NCI-H1417 treated with DMSO at 0.1 percent for 48 hours (cell line): Measurements from ENCODE around the gene PIK3R5.
"Not testable (repeated sequence)": the region's sequence is repeated elsewhere in the genome, so short reads cannot be mapped to it uniquely, and the experiment has no call there.

Experiments
- DNase-seq: peaks from one replicate; lab custom pipeline; 2025; lab: John Stamatoyannopoulos, UW

The PIK3R5 gene, protein sequence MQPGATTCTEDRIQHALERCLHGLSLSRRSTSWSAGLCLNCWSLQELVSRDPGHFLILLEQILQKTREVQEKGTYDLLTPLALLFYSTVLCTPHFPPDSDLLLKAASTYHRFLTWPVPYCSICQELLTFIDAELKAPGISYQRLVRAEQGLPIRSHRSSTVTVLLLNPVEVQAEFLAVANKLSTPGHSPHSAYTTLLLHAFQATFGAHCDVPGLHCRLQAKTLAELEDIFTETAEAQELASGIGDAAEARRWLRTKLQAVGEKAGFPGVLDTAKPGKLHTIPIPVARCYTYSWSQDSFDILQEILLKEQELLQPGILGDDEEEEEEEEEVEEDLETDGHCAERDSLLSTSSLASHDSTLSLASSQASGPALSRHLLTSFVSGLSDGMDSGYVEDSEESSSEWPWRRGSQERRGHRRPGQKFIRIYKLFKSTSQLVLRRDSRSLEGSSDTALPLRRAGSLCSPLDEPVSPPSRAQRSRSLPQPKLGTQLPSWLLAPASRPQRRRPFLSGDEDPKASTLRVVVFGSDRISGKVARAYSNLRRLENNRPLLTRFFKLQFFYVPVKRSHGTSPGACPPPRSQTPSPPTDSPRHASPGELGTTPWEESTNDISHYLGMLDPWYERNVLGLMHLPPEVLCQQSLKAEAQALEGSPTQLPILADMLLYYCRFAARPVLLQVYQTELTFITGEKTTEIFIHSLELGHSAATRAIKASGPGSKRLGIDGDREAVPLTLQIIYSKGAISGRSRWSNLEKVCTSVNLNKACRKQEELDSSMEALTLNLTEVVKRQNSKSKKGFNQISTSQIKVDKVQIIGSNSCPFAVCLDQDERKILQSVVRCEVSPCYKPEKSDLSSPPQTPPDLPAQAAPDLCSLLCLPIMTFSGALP

DNA sequence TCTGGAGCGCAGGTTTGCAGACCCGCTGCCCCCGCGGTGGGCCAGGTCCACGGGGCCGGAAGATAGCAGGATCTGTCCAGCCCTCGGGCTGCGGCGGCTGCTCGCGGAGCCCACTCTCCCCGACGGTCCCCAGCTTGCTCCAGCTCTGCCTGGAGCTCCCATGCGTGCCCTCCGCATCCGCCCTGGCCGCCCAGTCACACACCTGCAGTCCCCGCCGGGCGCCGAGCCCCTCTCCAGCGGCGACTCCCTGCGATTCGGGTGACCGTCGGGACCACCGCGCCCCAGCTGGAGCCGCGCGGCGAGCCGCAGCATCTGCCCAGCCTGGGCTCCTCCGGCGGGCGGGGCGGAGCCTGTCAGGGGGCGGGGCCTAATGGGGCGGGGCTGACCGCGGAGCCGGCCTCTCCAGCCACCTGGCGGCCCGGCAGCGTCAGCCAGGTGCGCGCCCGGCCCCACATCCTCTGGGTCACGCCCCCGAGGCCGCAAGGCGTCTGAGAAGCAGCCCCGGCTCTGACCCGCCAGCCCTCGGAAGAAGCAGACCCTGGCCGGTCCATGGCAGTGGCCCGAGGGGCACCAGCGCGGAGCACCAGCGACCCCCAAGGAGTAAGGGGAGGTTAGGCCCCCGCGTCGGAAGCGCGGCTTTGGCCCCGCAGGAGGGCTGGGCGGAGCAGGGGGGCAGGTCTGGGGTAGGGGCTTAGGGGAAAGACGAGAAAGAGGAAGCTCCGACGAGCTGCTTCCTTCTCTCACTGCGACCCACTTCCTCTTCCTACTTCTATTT is at the start of gene PIK3R5:
Gene PIK3R5 (minus strand): TSS at position 314 of the 775 bp plus-strand sequence. CDS start 54,213 bp downstream, outside the sequence.
- DNase-seq = no peak

DNA sequence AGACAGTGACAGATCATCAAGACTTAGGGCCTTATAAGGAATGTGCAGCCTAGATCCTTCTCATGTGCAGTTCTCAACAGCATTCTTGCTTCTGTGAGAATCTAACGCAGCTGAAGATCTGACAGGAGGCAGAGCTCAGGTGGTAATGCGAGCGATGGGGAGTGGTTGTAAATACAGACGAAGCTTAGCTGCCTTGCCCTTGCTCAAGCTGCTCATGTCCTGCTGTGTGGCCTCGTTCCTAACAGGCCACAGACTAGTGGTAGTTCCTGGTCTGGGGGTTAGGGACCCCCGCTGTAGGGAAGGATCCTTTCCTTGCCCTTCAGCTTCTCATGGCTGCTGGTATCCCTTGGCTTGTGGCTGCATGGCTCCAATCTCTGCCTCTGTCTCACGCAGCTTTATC is 45.5 kb upstream of the PIK3R5 start:
- DNase-seq = no peak

DNA sequence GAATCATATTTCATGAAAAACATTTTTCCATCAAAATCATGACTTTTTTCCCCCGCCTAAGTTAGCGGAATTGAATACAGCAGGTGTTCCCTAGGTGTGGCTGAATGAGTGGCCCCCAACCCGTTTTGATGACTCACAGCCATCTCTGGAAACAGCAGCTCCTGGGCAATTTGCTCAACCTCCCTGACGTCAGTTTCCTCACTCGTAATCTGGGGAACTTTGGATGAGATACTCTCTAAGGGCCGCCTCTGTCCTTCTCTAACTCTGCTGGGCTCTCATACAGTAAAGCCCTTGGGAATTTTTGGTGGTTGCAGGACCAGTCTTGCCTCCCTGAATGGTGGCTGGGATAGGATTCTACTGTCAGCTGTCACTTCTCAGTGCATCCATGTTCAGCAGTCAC is 44.2 kb upstream of the PIK3R5 start:
- no peak for DNase-seq

DNA sequence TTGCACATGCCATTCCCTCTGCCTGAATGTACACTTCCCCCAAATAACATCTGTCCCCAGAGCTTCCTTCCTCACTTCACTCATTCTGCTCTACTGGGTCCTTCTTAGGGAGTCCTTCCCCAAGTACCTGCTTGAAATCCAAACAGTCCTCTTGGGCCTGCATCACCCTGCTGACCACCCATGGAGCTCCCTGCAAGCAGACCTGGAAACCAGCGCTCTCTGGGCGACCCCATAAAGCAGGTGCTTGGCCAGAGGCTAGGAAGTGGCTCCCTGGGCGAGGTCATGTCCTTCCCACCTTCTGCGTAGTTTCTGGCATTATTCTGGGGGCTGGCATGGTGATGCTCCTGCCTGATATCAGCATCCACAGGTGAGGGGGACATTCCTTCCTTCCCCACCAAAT is 43.6 kb upstream of the PIK3R5 start:
- no peak for DNase-seq

DNA sequence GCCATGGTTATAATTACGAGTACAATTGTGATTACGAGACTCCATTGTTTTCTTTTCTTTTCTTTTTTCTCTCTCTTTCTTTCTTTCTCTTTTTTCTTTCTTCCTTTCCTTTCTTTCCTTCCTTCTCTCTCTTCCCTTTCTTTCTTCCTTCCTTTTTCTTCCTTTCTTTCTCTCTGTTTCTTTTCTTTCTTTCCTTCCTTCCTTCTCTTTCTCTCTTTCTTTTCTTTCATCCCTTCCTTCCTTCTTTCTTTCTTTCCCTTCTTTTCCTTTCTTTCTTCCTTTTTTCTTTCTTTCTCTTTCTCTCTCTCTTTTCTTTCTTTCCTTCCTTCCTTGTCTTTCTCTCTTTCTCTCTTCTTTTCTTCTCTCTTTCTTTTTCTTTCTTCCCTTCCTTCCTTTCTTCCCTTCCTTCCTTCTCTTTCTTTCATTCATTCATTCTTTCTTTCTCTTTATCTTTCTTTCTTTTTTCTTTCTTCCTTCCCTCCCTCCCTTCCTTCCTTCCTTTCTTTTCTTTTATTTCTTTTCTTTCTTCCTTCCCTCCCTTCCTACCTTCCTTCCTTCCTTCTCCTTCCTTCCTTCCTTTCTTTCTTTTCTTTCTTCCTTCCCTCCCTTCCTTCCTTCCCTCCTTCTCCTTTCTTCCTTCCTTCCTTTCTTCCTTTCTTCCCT is 41.7 kb upstream of the PIK3R5 start:
- no peak for DNase-seq

DNA sequence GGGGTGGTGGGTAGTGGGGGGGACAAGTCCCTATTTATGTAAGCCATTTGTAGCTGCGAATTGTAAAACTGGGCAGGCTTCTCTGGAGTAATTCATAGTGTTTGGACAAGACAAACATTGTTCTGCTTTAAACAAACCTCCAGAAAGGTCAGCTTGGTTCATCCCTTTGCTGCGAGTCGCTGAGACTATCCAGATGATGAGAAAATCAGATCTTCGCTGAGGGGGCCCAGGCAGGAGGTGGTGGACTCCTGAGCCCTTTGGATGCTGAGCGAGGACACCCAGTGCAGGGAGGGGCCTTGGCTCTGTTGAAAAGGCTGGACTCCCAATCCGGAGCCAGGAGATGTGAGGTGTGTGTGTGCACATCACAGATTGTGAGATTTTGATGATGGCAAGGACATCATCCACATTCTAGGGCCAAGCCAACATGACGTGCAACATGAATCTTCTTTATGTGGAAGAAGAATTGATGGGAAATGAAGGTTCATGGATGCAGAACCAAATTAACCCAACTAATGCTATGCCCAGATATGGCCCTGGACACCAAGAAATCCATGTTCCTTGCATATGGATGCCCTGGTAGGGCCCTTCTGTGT is 40.8 kb upstream of the PIK3R5 start:
- DNase-seq = no peak

DNA sequence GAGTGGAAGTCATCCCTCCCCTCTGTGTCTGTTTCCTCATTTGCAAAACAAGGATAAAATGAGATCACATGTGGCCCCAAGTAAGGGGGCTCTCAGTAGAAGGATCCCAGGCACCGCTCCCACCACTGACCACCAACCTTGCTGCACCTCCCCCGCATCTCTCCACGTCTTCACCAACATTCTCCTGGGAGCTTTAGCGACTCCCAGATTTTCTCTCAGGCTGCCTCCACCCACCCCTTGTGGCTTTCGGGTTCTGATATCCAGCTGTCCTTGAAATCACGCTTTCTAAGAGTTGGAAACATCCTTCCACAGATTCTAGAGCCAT is 39.4 kb upstream of the PIK3R5 start:
- no peak for DNase-seq

DNA sequence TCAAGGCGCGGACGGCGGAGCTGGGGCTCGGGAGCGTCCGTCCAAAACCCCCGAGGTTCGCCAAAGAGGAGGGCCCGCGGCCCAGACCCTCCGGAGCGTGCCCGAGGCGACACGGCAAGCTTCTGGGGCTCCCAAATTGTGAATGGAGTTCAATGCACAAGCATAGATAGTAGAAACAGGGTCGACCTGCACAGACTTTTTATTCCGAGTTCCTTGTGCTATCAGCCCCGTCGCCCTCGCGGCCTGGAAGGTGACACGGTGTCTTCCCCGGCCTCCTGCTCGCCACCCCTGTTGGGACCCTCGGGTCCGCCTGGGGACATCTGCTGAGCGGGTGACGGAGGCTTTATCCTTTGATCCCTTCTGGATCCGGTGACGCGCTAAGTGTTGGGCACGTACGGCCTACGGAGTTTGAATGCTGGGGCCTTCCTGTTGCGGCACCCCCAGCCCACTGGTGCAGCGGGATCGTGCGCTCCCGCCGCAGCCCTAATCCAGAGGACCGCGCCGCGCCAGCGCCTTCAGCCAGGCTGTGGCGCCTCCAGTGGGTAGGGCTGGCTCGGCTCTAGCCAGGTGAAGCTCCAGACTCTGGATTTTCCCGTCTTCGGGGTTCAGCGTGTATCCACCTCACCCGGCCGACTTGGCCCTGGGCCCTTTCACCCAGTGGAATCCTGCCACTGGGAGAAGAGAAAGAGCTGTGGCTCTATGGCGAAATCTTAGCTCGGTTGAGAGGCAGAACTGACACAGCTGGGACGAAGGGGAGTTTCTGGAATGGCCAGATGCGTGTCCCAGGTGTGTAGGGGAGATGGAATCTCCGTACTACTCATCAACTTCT is 38.8 kb upstream of the PIK3R5 start:
- no peak for DNase-seq

DNA sequence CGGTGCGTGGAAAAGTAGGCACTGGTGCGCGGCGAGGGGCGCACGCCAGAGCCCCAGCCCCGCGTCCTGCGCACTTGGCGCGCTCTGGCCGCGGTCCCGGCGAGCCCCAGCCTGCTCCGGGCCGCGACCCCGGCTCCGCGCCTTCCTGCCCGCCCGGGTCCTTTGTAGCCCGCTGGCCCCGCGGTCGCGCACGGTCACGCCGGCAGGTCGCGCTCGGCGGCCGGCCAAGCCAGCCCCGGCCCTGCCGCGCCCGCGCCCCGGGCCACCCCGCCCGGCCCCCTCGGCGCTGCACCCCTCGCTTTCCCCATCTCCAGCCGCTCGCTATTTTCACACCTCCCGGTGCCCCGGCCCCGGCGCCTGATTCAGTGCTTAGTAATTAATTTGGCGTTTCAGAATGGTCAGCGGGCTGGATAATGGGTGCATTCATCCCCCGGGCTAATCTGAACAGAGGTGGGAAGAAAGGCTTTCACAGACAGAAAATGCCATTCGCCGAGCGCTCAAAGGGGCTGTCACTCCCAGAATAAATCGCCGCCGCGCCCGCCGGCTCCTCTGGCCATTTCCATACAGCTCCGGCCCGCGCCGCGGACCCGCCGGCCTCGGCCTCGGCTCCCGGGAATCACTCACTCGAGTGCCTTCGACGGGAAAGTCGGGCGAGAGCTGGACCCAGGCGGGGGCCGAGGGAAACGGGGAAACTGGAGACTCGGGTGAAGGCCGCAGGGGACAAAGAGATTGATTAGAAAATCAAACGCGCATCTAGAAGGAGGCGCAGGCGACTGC is 38.0 kb upstream of the PIK3R5 start:
- no peak for DNase-seq

DNA sequence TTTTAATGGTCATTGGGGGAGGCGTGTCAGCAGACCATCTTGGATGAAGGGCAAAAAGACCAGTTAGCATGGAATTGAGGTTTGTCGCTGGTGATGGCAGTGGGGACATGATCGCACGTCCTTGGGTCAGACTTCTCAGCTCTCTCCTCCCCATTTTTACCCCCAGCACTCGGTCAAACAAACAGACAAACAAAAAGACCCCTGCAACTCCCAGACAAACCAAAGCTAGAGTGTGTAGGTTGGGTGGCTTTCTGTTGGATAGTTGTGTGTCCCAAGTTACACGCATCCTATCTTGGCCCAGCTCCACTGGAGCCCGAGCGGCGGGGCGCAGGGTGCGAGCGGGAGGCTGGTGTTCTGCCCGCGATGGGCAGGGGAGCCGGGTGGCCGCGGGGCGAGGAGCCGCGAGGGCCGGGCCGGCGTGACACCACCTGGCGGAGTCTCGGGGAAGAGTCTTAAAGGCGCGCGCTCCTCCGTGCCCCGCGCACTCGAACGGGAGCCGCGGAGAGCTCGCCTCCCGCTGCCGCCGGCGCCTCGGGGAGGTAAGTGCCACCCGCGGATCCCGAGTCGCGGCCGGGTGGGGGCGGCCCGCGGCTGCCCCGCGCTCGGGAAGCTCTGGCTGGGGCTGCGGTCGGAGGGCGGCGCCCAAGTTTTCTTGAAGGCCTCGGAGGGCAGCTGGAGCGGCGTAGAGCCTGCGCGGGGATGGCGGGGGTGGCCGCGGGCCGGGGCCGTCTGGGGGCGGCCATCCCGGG is 37.3 kb upstream of the PIK3R5 start:
- no peak for DNase-seq

DNA sequence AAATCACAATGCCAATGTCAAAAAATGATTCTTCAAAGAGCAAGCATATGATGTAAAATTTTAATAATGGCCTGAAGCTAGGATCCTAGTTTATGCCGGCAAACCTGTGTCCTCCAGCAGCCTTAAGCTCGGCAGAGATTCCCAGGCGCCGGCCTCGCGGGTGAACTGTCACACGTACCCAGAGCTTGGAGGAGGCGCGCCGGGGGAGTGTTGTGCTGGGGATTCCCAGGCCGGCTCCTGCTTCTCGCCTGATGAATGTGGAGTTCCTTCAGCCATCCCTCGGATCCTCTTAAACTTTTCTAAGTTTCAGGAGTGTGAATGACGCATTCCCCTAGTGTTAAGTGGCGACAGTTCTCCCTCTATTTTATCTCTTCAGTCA is 36.7 kb upstream of the PIK3R5 start:
- no peak for DNase-seq

DNA sequence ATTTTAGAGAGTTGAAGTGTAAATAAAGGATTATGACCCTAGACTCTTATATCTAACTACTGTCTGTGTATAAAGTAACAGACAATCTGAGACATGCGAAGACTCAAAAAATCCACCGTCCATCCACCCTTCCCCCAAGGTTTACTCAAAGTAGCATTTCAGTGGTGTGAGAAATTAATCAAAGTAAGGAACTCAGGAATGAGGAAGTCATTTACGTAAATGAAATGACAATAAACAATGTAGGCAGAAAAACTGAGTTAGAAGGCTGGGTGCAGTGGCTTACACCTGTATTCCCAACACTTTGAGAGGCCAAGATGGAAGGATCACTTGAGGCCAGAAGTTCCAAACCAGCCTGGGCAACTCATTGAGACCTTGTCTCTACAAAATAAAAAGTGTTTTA is 36.1 kb upstream of the PIK3R5 start:
- no peak for DNase-seq

DNA sequence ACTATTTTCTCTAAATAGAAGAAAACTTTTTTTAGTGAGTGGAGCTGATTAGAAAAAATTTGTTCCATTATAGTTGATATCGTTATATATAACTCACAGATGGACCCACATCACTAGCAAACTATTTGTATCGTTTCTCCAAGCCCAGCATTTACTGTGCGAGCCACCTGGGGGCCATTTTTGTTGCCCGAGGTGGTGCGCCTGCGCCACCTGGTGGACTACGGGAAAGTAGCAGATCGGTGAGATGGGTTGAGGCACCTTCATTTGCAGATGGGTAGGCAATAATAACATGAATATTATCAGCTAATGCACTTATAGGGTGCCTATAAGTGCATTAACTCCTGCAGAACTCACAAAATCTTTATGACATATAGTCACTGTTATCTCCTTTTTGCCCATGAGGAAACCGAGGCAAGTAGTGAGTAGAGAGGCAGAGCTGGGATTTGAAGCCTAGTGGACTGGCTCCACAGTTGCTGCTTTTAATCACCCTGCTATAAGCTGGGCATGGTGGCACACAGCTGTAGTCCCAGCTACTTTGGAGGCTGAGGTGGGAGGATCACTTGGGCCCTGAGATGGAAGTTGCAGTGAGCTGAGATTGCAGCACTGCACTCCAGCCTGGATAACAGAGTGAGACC is 32.6 kb upstream of the PIK3R5 start:
- no peak for DNase-seq

DNA sequence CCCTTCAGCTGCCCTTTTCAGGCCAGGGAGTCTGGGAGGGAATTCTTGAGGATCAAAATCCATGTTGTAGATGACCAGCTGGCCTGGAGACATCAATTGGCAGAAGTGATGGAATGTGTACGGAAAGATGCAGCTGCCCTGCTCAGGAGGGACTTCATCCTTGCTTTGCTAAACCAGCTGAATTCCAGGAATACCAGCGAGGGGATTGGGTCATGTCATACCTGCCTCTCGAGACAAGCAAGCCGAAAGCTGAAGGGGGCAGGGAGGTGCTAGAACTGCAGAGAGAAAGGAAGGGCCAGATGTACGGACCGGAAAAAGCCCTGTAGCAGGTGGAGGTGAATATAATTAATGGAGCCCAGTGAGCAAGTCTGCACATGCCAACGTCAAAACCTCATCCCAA is 30.2 kb upstream of the PIK3R5 start:
- DNase-seq = no peak

DNA sequence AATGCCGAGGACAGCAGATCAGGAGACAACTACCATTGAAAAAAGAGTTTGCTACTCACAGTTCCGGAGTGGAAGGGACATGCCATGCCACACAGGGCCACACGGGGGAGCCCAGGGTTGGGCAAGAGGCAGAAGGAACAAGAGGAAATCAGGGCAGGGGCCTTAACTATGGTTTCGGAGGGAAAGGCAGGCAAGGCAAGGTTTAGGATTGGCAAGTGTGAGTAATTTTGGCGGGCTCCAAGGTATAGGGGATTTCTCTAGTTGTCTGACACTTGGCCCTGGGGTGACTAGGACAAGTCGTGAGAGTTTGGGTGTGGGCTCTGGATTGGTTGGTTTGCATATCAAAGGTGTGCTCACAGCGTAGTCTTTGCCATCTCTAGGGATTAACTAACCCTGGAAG is 28.8 kb upstream of the PIK3R5 start:
- DNase-seq = no peak

DNA sequence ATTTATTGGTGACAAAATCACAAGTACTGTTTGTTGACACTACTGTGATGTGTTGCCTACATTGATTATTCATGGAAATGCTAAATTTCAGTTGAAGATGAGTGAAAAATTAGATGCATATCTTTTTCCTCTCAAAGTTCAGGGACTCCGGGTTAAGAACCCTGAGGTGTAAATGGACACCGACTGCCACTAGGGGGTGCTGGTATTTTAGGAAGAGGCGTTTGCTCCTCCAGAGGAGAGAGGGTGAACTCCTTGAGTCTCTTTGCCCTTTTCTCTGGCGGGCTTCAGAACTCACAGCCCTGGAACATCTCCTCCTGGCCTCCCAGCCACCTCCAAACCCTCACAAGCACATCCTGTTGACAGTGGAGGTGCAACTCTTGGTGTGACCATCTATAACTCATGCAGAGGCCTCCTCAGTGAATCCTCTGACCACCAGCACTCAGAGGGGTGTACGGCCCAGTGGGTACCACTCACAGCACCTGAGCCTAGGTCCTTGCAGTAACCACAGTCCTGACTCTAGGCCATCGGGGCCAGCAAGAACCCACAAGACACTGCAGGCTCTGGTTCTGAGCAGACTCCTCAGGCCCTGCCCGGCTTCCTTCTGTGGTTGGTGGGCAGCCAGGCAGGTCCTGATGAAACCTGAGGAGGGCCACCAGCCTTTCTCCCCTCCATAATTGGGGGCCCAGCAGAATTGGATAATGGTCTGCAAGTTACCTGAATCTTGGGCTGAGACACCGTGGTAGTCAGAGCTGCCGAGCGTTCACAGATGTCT is 26.2 kb upstream of the PIK3R5 start:
- DNase-seq = no peak

DNA sequence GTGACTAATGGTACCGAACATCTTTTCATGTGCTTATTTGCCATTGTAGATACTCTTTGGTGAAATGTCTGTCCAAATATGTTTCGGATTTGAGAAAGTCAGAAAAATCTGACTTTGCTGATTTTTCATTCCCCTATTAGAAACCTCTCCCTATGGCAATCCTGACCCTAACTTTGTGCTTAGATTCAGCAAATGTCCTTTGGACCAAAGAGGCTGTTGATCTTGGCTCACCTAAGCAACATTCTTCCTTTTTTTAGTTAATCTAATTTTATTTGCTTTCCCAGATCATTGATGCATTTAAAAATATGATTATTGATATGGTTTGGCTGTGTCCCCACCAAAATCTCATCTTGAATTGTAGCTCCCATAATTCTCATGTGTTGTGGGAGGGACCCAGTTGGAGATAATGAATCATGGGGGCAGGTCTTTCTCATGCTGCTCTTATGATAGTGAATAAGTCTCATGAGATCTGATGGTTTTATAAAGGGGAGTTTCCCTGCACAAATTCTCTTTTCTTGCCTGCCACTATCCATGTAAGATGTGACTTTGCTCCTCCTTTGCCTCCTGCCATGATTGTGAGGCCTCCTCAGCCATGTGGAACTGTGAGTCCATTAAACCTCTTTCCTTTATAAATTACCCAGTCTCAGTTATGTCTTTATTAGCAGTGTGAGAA is 22.9 kb upstream of the PIK3R5 start:
- DNase-seq = not testable (repeated sequence)
